SK-N-SH (cell line): Measurements from ENCODE around the gene GPRC5B. TPM values are rescaled to one million over a fixed set of nuclear protein-coding genes. Genes with fewer than 3 reads are reported as not detected.

Source experiments
- CTCF ChIA-PET: fragments of 300-600, 350-600 bp; formaldehyde crosslinking; extraction: SDS; loops from one replicate; lab custom pipeline; 2021; lab: Yijun Ruan, JAX
- POLR2A ChIA-PET: fragments of 350-600 bp; sonication (Branson Sonifier 250); formaldehyde crosslinking; extraction: SDS; loops from one replicate; lab custom pipeline; 2020; ENCODE audit warnings: antibody characterized with exemption, inconsistent platforms; lab: Yijun Ruan, JAX
- DNase-seq: peaks from one replicate; pipeline ENCODE4 v3.0.0; 2012
- H2AFZ ChIP-seq: fragments of 200-600 bp; sonication (generic); 2 replicates; pipeline ENCODE4 v1.8.1; 2016; ENCODE audit warnings: antibody characterized with exemption, mild to moderate bottlenecking, low read depth
- H3F3A ChIP-seq: fragments of 200-600 bp; sonication (generic); replicated peaks from 2 replicates; pipeline ENCODE3; 2016; ENCODE audit warnings: antibody characterized with exemption, mild to moderate bottlenecking; ENCODE audit not compliant: insufficient read depth
- H3K27ac ChIP-seq, 2 experiments: fragments of 200-500 bp in 1 of 2; fragments of 200-600 bp in 1 of 2; sonication (Bioruptor generic) in 1 of 2; sonication (generic), shearing (Covaris generic) in 1 of 2; 2 replicates each; pipeline versions ENCODE4 v1.5.1 to v1.6.1; 2014 to 2016; ENCODE audit warnings: low read depth in 2 of 2, inconsistent platforms in 1 of 2, low read length in 1 of 2, mild to moderate bottlenecking in 1 of 2, mixed read lengths in 1 of 2
- H3K27me3 ChIP-seq: fragments of 200-600 bp; sonication (generic), shearing (Covaris generic); 2 replicates; pipeline ENCODE4 v1.6.1; 2016; ENCODE audit warnings: mixed run types; ENCODE audit not compliant: insufficient read depth
- H3K36me3 ChIP-seq, 2 experiments: fragments of 200-500 bp in 1 of 2; fragments of 200-600 bp in 1 of 2; sonication (Bioruptor generic) in 1 of 2; sonication (generic) in 1 of 2; replicated peaks in 1 of 2; 2 replicates each; pipeline versions ENCODE3 to v1.5.1; 2014 to 2016; ENCODE audit warnings: low read length in 1 of 2, mild to moderate bottlenecking in 1 of 2; ENCODE audit not compliant: insufficient read depth in 2 of 2, control insufficient read depth in 1 of 2
- H3K4me1 ChIP-seq, 2 experiments: fragments of 200-500 bp in 1 of 2; fragments of 200-600 bp in 1 of 2; sonication (Bioruptor generic) in 1 of 2; sonication (generic), shearing (Covaris generic) in 1 of 2; 2 replicates each; pipeline versions ENCODE4 v1.5.1 to v1.6.1; 2014 to 2016; ENCODE audit warnings: low read depth in 1 of 2, low read length in 1 of 2, mixed run types in 1 of 2; ENCODE audit not compliant: insufficient read depth in 2 of 2, control insufficient read depth in 1 of 2
- H3K4me2 ChIP-seq: fragments of 200-600 bp; sonication (generic), shearing (Covaris generic); 2 replicates; pipeline ENCODE4 v1.6.1; 2017; ENCODE audit warnings: mixed run types
- H3K4me3 ChIP-seq, 2 experiments: fragments of 200-500 bp in 1 of 2; fragments of 200-600 bp in 1 of 2; sonication (Bioruptor generic) in 1 of 2; sonication (generic), shearing (Covaris generic) in 1 of 2; 2 replicates each; pipeline versions ENCODE4 v1.5.1 to v1.8.1; 2014 to 2016; ENCODE audit warnings: low read depth in 2 of 2, inconsistent platforms in 1 of 2, low read length in 1 of 2, mild to moderate bottlenecking in 1 of 2, mixed read lengths in 1 of 2, moderate library complexity in 1 of 2
- H3K79me2 ChIP-seq: fragments of 200-600 bp; sonication (generic); 2 replicates; pipeline ENCODE4 v1.8.1; 2017; ENCODE audit warnings: mild to moderate bottlenecking; ENCODE audit not compliant: insufficient read depth
- H3K9ac ChIP-seq: fragments of 200-600 bp; sonication (generic); 2 replicates; pipeline ENCODE4 v1.6.1; 2017; ENCODE audit warnings: mixed run types
- H3K9me2 ChIP-seq: fragments of 200-600 bp; sonication (generic); 2 replicates; pipeline ENCODE4 v1.6.1; 2017; ENCODE audit warnings: mixed run types
- H3K9me3 ChIP-seq: fragments of 200-600 bp; sonication (generic); 2 replicates; pipeline ENCODE4 v1.6.1; 2017; ENCODE audit warnings: mixed run types, mild to moderate bottlenecking, moderate library complexity
- H4K20me1 ChIP-seq: fragments of 200-600 bp; sonication (generic); 2 replicates; pipeline ENCODE4 v1.6.1; 2017; ENCODE audit warnings: mild to moderate bottlenecking, mixed run types; ENCODE audit not compliant: insufficient read depth
- EP300 ChIP-seq, 2 experiments: IDR thresholded peaks; 2 replicates each; pipeline versions ENCODE4 v1.4.0 to v1.6.1; 2012; ENCODE audit warnings: borderline replicate concordance in 1 of 2, low read depth in 1 of 2, low read length in 1 of 2
- EZH2phosphoT487 ChIP-seq: fragments of 200-600 bp; sonication (generic); IDR thresholded peaks from 2 replicates; pipeline ENCODE4 v1.6.1; 2017; ENCODE audit warnings: low read depth, mixed run types, mild to moderate bottlenecking, antibody characterized with exemption, moderate library complexity, borderline replicate concordance
- FOSL2 ChIP-seq: IDR thresholded peaks from 2 replicates; pipeline ENCODE4 v1.4.0; 2012; ENCODE audit warnings: low read depth, mild to moderate bottlenecking, moderate library complexity, borderline replicate concordance
- FOXJ3 ChIP-seq: sonication (generic); formaldehyde crosslinking; IDR thresholded peaks from 2 replicates; pipeline ENCODE4 v1.5.1; 2020; ENCODE audit warnings: mild to moderate bottlenecking, missing genetic modification reagents
- GABPA ChIP-seq: IDR thresholded peaks from 2 replicates; pipeline ENCODE4 v1.4.0; 2012; ENCODE audit warnings: low read depth, mild to moderate bottlenecking
- IRF3 ChIP-seq: fragments of 150-350 bp; IDR thresholded peaks from 2 replicates; pipeline ENCODE4 v1.6.1; 2016; ENCODE audit warnings: mild to moderate bottlenecking, low read depth, low read length
- JUND ChIP-seq: IDR thresholded peaks from 2 replicates; pipeline ENCODE4 v1.4.0; 2012
- MAX ChIP-seq: IDR thresholded peaks from 2 replicates; pipeline ENCODE4 v1.4.0; 2012; ENCODE audit warnings: low read depth
- MEF2A ChIP-seq: IDR thresholded peaks from 2 replicates; pipeline ENCODE4 v1.4.0; 2012; ENCODE audit warnings: low read depth, borderline replicate concordance
- NRF1 ChIP-seq: IDR thresholded peaks from 2 replicates; pipeline ENCODE4 v1.6.1; 2012; ENCODE audit warnings: low read depth, mild to moderate bottlenecking, low read length
- PBX3 ChIP-seq: IDR thresholded peaks from 2 replicates; pipeline ENCODE4; 2012
- RAD21 ChIP-seq: IDR thresholded peaks from 2 replicates; pipeline ENCODE4 v1.6.1; 2012; ENCODE audit warnings: mild to moderate bottlenecking, low read length
- RCOR1 ChIP-seq: fragments of 150-350 bp; IDR thresholded peaks from 2 replicates; pipeline ENCODE4 v1.6.1; 2017; ENCODE audit warnings: antibody characterized with exemption, low read length
- RXRA ChIP-seq: IDR thresholded peaks from 2 replicates; pipeline ENCODE4 v1.4.0; 2012; ENCODE audit warnings: low read depth, mild to moderate bottlenecking, borderline replicate concordance
- TAF1 ChIP-seq: IDR thresholded peaks from 2 replicates; pipeline ENCODE4 v1.6.1; 2012; ENCODE audit warnings: low read depth, mild to moderate bottlenecking, low read length, moderate library complexity, borderline replicate concordance
- TCF12 ChIP-seq: IDR thresholded peaks from 2 replicates; pipeline ENCODE4 v1.4.0; 2012
- WGBS: methylation state at CpG from one replicate; pipeline ENCODE4 v1.1.6; 2017; ENCODE audit warnings: low lambda C conversion rate; 5-methylcytosine and 5-hydroxymethylcytosine counted together
- polyA plus RNA-seq, 3 experiments: library from polyadenylated mRNA; depleted of rRNA; stranded (reverse); fragments of >200 nt; gene quantifications; 2 replicates each; pipeline ENCODE4 v1.2.3, GENCODE V29; 2012
- TF ChIP-seq, protein P1 (sequence below): IDR thresholded peaks from 2 replicates; pipeline ENCODE4 v1.6.1; 2012; ENCODE audit warnings: mild to moderate bottlenecking, low read depth, low read length, moderate library complexity

Gene GPRC5B
- polyA plus RNA-seq, 1 of the 3 experiments (the other 2 are of a cell fraction), result 1.1 TPM

DNA sequence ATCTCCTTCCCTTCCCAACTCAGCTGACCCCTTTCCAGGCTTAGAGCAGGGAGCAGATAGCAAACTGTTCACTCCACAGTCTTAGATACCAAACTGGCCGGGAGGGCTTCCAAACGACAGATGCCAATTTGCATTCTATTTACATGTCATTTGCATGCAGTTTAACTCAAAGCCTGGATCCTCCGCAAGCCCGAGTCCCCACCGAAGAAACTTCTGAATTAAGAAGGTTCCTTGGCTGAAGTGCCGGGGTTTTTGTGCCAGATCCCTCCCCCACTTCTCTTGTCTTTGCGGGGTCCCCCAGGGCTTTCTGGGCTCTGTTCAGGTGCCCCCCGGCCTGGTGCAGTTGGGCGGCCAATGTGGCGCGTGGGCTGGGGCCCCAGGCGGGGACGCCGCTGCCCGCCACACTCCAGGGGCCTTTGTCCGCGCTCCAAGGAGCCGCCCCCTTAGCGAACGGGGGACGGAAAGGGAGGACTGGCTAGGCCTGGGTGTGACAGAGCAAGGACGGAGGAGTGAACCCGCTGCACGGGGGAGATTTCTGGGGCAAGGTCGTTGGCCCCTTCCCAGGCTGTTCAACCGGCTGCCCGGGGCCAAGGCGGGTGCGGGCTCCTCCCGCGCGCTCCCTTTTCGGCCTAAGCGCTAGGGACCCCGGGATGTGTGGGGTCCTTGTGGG is 1.2 kb downstream of the GPRC5B start:
- no peaks in the 10 kb centered on the region for H3F3A ChIP-seq
- no peak overlapping the region for H3K4me2 ChIP-seq
- TF ChIP-seq EZH2phosphoT487 (no peak), FOSL2 (no peak), GABPA (no peak), RAD21 (no peak), IRF3 (no peak), RCOR1 (no peak), NRF1 (no peak), MEF2A (no peak), FOXJ3 (no peak), RXRA (no peak)
- TF ChIP-seq, protein P1, sequence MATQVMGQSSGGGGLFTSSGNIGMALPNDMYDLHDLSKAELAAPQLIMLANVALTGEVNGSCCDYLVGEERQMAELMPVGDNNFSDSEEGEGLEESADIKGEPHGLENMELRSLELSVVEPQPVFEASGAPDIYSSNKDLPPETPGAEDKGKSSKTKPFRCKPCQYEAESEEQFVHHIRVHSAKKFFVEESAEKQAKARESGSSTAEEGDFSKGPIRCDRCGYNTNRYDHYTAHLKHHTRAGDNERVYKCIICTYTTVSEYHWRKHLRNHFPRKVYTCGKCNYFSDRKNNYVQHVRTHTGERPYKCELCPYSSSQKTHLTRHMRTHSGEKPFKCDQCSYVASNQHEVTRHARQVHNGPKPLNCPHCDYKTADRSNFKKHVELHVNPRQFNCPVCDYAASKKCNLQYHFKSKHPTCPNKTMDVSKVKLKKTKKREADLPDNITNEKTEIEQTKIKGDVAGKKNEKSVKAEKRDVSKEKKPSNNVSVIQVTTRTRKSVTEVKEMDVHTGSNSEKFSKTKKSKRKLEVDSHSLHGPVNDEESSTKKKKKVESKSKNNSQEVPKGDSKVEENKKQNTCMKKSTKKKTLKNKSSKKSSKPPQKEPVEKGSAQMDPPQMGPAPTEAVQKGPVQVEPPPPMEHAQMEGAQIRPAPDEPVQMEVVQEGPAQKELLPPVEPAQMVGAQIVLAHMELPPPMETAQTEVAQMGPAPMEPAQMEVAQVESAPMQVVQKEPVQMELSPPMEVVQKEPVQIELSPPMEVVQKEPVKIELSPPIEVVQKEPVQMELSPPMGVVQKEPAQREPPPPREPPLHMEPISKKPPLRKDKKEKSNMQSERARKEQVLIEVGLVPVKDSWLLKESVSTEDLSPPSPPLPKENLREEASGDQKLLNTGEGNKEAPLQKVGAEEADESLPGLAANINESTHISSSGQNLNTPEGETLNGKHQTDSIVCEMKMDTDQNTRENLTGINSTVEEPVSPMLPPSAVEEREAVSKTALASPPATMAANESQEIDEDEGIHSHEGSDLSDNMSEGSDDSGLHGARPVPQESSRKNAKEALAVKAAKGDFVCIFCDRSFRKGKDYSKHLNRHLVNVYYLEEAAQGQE, result no peak
- H3K27me3 ChIP-seq, result no peaks in the 10 kb centered on the region
- no peaks in the 10 kb centered on the region for H3K79me2 ChIP-seq
- no peak overlapping the region for H3K27ac ChIP-seq
- H2AFZ ChIP-seq, result no peak overlapping the region
- CTCF ChIA-PET, result interaction anchor here (1.0 to 4.5 kb wide), 8 partner anchors 24 to 323 kb away, joined by 3 to 87 read pairs (median 6); partner anchors contain the start of genes IQCK and KNOP1
- DNase-seq, result peak; percentile 60
- H3K36me3 ChIP-seq, result no peaks in the 10 kb centered on the region
- H3K4me3 ChIP-seq, result peak overlapping the region in 1 of 2 experiments; percentile 59; a peak in 2 of 4 replicates
- WGBS, result 62% methylated on average over 29 of the region's 35 CpGs
- POLR2A ChIA-PET, result interaction anchor here (1.5 kb wide), 1 partner anchor 165 kb away, joined by 7 read pairs; the partner anchor contains the start of genes IQCK and KNOP1
- H3K9me3 ChIP-seq, result no peaks in the 10 kb centered on the region
- H3K9ac ChIP-seq, result no peak overlapping the region
- no peaks in the 10 kb centered on the region for H4K20me1 ChIP-seq
- no peaks in the 10 kb centered on the region for H3K9me2 ChIP-seq
- H3K4me1 ChIP-seq, result peaks cover 0 to 3% of the 10 kb centered on the region in 2 experiments; a peak in 1 of 4 replicates

DNA sequence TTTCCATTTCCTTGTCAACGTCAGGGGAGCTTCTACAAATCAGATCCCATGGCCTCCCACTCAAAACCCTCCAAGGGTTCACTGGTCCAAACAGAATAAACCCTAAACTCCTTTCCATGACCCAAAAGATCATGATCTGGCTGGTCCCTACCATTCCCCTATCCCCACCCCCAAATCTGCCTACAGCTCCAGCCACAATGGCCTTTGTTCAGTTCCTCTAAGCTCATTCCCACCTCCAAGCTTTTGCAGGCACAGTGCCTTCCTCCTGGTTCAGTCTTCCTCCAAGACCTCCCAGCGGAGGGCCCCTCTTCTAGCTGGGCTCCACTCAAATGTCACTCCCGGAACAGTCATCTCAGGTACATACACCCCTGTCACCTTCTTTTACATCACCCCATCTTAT is 2.0 kb downstream of the GPRC5B start:
- POLR2A ChIA-PET, result no interaction called here
- H3K36me3 ChIP-seq, result no peaks in the 10 kb centered on the region
- no peaks in the 10 kb centered on the region for H3K9me2 ChIP-seq
- CTCF ChIA-PET, result interaction anchor here (1.1 to 1.9 kb wide), 5 partner anchors 25 to 323 kb away, joined by 3 to 6 read pairs (median 6); partner anchors contain the start of genes IQCK and KNOP1
- H3K4me3 ChIP-seq, result no peak overlapping the region
- WGBS, result 97% methylated on average over 3 of the region's 3 CpGs
- DNase-seq, result no peak
- no peaks in the 10 kb centered on the region for H3K9me3 ChIP-seq
- H3K27me3 ChIP-seq, result no peaks in the 10 kb centered on the region
- H3K4me2 ChIP-seq, result no peak overlapping the region
- H3K27ac ChIP-seq, result no peak overlapping the region
- no peak overlapping the region for H2AFZ ChIP-seq
- H4K20me1 ChIP-seq, result no peaks in the 10 kb centered on the region
- peaks cover 0 to 3% of the 10 kb centered on the region in 2 experiments; a peak in 1 of 4 replicates for H3K4me1 ChIP-seq
- no peaks in the 10 kb centered on the region for H3F3A ChIP-seq
- no peak overlapping the region for H3K9ac ChIP-seq
- H3K79me2 ChIP-seq, result no peaks in the 10 kb centered on the region
- TF ChIP-seq PBX3 (no peak), EP300 (IDR thresholded peaks at IDR 0.05; ENCODE audit: borderline replicate concordance in 1 of 2, low read depth in 1 of 2, low read length in 1 of 2) (no peak), TAF1 (no peak), RAD21 (no peak), JUND (no peak), MAX (no peak), IRF3 (no peak), TCF12 (no peak), NRF1 (no peak)
